Posterior cingulate gyrus (tissue), 11 donors: ENCODE measurements around the gene HOXD9.

ENCODE experiments used
- DNase-seq, 10 donors: peaks; one replicate each; pipeline versions ENCODE4 v3.0.0 to v3.0.0-alpha.2; 2020 to 2021; ENCODE audit warnings: mixed read lengths in 3 of 10
- intact Hi-C: fragments of 100-400 bp; cut with DNase I; formaldehyde crosslinking; loops from one replicate; pipeline ENCODE4 v1.15.1; 2023

HOXD9 gene

DNA sequence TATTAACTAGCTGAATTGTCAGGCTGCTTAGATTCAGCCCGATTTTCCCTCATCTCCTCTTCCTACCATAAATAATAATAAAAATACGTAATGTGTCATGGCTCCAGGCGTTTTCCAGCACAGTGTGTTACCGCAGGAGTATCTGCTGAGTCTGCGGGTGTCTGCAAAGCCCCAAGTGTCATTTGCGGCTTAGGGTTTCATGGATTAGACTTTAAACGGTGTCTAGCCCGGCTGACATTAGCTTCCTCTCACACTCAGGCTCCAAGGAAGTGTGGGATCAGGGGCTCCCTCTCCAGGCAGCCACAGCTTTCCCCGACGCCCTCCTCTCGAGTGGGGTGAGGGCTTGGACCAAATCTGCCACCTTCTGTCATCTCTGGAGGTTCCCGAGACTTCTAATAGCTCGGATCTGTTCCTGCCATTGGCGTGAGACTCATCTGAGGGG, 51.9 kb downstream of the HOXD9 start:
- DNase-seq = peak in 1 of 10 donors; percentile 50
- intact Hi-C loops = no loop called here
